H9 (cell line): ENCODE data around the gene DPEP2. TPM values are rescaled to one million over a fixed set of nuclear protein-coding genes. Genes with fewer than 3 reads are reported as not detected.

Experiments used
- DNase-seq: peaks from one replicate; pipeline ENCODE4 v3.0.0-alpha.2; 2017
- H2AFZ ChIP-seq: one replicate; pipeline ENCODE4 v1.6.1; 2013; ENCODE audit warnings: mild to moderate bottlenecking, low read length, control low read depth, moderate library complexity
- H2AK5ac ChIP-seq: 2 replicates; pipeline ENCODE4 v1.6.1; 2013; ENCODE audit warnings: low read length, control low read depth, mixed read lengths; ENCODE audit not compliant: insufficient read length
- H2BK120ac ChIP-seq: one replicate; pipeline ENCODE4 v1.6.1; 2013; ENCODE audit warnings: low read depth, mild to moderate bottlenecking, low read length, control low read depth, inconsistent platforms; ENCODE audit not compliant: poor library complexity, severe bottlenecking
- H2BK12ac ChIP-seq: 2 replicates; pipeline ENCODE4 v1.6.1; 2013; ENCODE audit warnings: low read length, control low read depth, mixed read lengths, low read depth; ENCODE audit not compliant: insufficient read length
- H2BK15ac ChIP-seq: 2 replicates; pipeline ENCODE4 v1.6.1; 2013; ENCODE audit warnings: low read depth, low read length, control low read depth
- H2BK20ac ChIP-seq: one replicate; pipeline ENCODE4 v1.6.1; 2013; ENCODE audit warnings: low read depth, mild to moderate bottlenecking, low read length, control low read depth, inconsistent platforms; ENCODE audit not compliant: poor library complexity, severe bottlenecking
- H2BK5ac ChIP-seq: 2 replicates; pipeline ENCODE4 v1.6.1; 2013; ENCODE audit warnings: low read length, control low read depth, mixed read lengths; ENCODE audit not compliant: insufficient read length
- H3K14ac ChIP-seq: 2 replicates; pipeline ENCODE4 v1.6.1; 2013; ENCODE audit warnings: low read length, control low read depth; ENCODE audit not compliant: insufficient read depth
- H3K18ac ChIP-seq: 2 replicates; pipeline ENCODE4 v1.6.1; 2013; ENCODE audit warnings: low read depth, mild to moderate bottlenecking, mixed read lengths, low read length, control low read depth; ENCODE audit not compliant: insufficient read length
- H3K23ac ChIP-seq: 2 replicates; pipeline ENCODE4 v1.6.1; 2013; ENCODE audit warnings: low read length, control low read depth, mixed read lengths, low read depth; ENCODE audit not compliant: insufficient read length
- H3K23me2 ChIP-seq: 2 replicates; pipeline ENCODE4 v1.6.1; 2013; ENCODE audit warnings: low read depth, mild to moderate bottlenecking, mixed read lengths, low read length, control low read depth; ENCODE audit not compliant: insufficient read length, poor library complexity, severe bottlenecking
- H3K27ac ChIP-seq: 2 replicates; pipeline ENCODE4 v1.5.1; 2013; ENCODE audit warnings: low read length, control low read depth, mixed read lengths, low read depth; ENCODE audit not compliant: insufficient read length
- H3K27me3 ChIP-seq: 2 replicates; pipeline ENCODE4 v1.6.1; 2013; ENCODE audit warnings: low read length, control low read depth, inconsistent platforms; ENCODE audit not compliant: insufficient read depth
- H3K4ac ChIP-seq: 2 replicates; pipeline ENCODE4 v1.6.1; 2013; ENCODE audit warnings: low read depth, mild to moderate bottlenecking, control low read depth, inconsistent platforms, low read length, moderate library complexity
- H3K4me1 ChIP-seq: 2 replicates; pipeline ENCODE4 v1.6.1; 2013; ENCODE audit warnings: low read length, control low read depth, inconsistent platforms; ENCODE audit not compliant: insufficient read depth
- H3K4me2 ChIP-seq: 2 replicates; pipeline ENCODE4 v1.6.1; 2013; ENCODE audit warnings: low read length, control low read depth, mixed read lengths; ENCODE audit not compliant: insufficient read length, insufficient read depth
- H3K56ac ChIP-seq: 2 replicates; pipeline ENCODE4 v1.6.1; 2013; ENCODE audit warnings: low read depth, mild to moderate bottlenecking, mixed read lengths, low read length, control low read depth; ENCODE audit not compliant: insufficient read length
- H3K79me1 ChIP-seq: 2 replicates; pipeline ENCODE4 v1.6.1; 2013; ENCODE audit warnings: low read depth, mild to moderate bottlenecking, moderate library complexity, low read length, control low read depth, inconsistent platforms; ENCODE audit not compliant: insufficient read depth, poor library complexity, severe bottlenecking
- H3K79me2 ChIP-seq: 2 replicates; pipeline ENCODE4 v1.6.1; 2013; ENCODE audit warnings: low read length, control low read depth, inconsistent platforms; ENCODE audit not compliant: insufficient read depth
- H3K9ac ChIP-seq: 2 replicates; pipeline ENCODE4 v1.6.1; 2013; ENCODE audit warnings: low read length, control low read depth, mixed read lengths; ENCODE audit not compliant: insufficient read length; ENCODE audit errors: extremely low read depth
- H3K9me3 ChIP-seq: one replicate; pipeline ENCODE4 v1.6.1; 2013; ENCODE audit warnings: low read depth, low read length, inconsistent platforms; ENCODE audit not compliant: control insufficient read depth
- H3T11ph ChIP-seq: one replicate; pipeline ENCODE4 v1.6.1; 2013; ENCODE audit warnings: mild to moderate bottlenecking, low read length, control low read depth, inconsistent platforms
- H4K20me1 ChIP-seq: one replicate; pipeline ENCODE4 v1.6.1; 2013; ENCODE audit not compliant: control insufficient read depth, insufficient read length, insufficient read depth
- H4K5ac ChIP-seq: 2 replicates; pipeline ENCODE4 v1.6.1; 2013; ENCODE audit warnings: low read depth, mild to moderate bottlenecking, mixed read lengths, low read length, control low read depth; ENCODE audit not compliant: insufficient read length
- H4K8ac ChIP-seq: replicated peaks from 2 replicates; pipeline ENCODE4 v1.6.1; 2013; ENCODE audit warnings: low read length, control low read depth, mixed read lengths, low read depth; ENCODE audit not compliant: insufficient read length
- H4K91ac ChIP-seq: 2 replicates; pipeline ENCODE4 v1.6.1; 2013; ENCODE audit warnings: low read depth, mild to moderate bottlenecking, moderate library complexity, mixed read lengths, low read length, control low read depth; ENCODE audit not compliant: insufficient read length
- H3K27ac Mint-ChIP-seq, 3 experiments: 2 replicates in 2 of 3; 3 replicates in 1 of 3; pipeline ENCODE4 v1.8.0; 2020 to 2021; ENCODE audit warnings: mixed read lengths in 3 of 3, mild to moderate bottlenecking in 1 of 3, moderate library complexity in 1 of 3
- H3K27me3 Mint-ChIP-seq: 2 replicates; pipeline ENCODE4 v1.8.0; 2021; ENCODE audit warnings: low read depth, mild to moderate bottlenecking, moderate library complexity, mixed read lengths
- H3K36me3 Mint-ChIP-seq, 3 experiments: 2 replicates in 2 of 3; 3 replicates in 1 of 3; pipeline ENCODE4 v1.8.0; 2020 to 2021; ENCODE audit warnings: low read depth in 3 of 3, mixed read lengths in 3 of 3; ENCODE audit not compliant: insufficient read depth in 1 of 3
- H3K4me1 Mint-ChIP-seq, 2 experiments: 2 replicates each; pipeline ENCODE4 v1.8.0; 2020; ENCODE audit warnings: mixed read lengths in 2 of 2
- H3K4me3 Mint-ChIP-seq, 2 experiments: 2 replicates in 1 of 2; 3 replicates in 1 of 2; pipeline ENCODE4 v1.8.0; 2020 to 2021; ENCODE audit warnings: mild to moderate bottlenecking in 2 of 2, mixed read lengths in 2 of 2, moderate library complexity in 1 of 2
- H3K9me3 Mint-ChIP-seq, 2 experiments: 2 replicates in 1 of 2; 3 replicates in 1 of 2; pipeline ENCODE4 v1.8.0; 2020; ENCODE audit warnings: mild to moderate bottlenecking in 2 of 2, mixed read lengths in 2 of 2, moderate library complexity in 1 of 2
- CTCF ChIP-seq: fragments of 200-600 bp; sonication (generic); conservative IDR thresholded peaks from 3 replicates; pipeline ENCODE4 v1.8.0; 2021; ENCODE audit warnings: antibody characterized with exemption, mild to moderate bottlenecking
- WGBS: extraction: QIAGEN DNeasy Blood & Tissue Kit; methylation state at CpG from one replicate; pipeline ENCODE4 v1.1.7; 2013; ENCODE audit warnings: missing lambda C conversion rate, low lambda C conversion rate, mixed read lengths; ENCODE audit not compliant: insufficient read length; ENCODE audit errors: extremely low coverage; 5-methylcytosine and 5-hydroxymethylcytosine counted together
- total RNA-seq: library from RNA; stranded (reverse); gene quantifications from 2 replicates; pipeline ENCODE4 v1.2.1, GENCODE V29; 2021

DPEP2 gene
- total RNA-seq, 1 experiment from 2014 or later, result not detected

- Histone ChIP-seq H2BK15ac (no peak overlapping the region), H3K4me1 (peaks cover 4% of the 10 kb centered on the region; the same call in 1 of the 2 replicates), H3K14ac (peak overlapping the region; percentile 91), H3K79me2 (peaks cover 8% of the 10 kb centered on the region; the same call in 1 of the 2 replicates), H4K8ac (no peak overlapping the region), H3K79me1 (peaks cover 4% of the 10 kb centered on the region), H2BK120ac (no peak overlapping the region), H3K23me2 (peaks cover 5% of the 10 kb centered on the region), H3K23ac (no peak overlapping the region), H3K27ac (no peak overlapping the region), H2BK5ac (no peak overlapping the region), H2AK5ac (no peak overlapping the region), H4K91ac (peak overlapping the region; percentile 1), H2AFZ (no peak overlapping the region), H4K20me1 (no peaks in the 10 kb centered on the region), H3T11ph (no peak overlapping the region), H3K4me2 (peak overlapping the region; percentile 82), H4K5ac (peak overlapping the region; percentile 45), H3K9ac (peak overlapping the region; percentile 93), H3K4ac (peak overlapping the region; percentile 38; the same call in 1 of the 2 replicates), H2BK20ac (no peak overlapping the region), H3K56ac (no peak overlapping the region), H3K18ac (peak overlapping the region; percentile 0), H3K27me3 (no peaks in the 10 kb centered on the region), H3K9me3 (no peaks in the 10 kb centered on the region), H2BK12ac (no peak overlapping the region)
- Mint-ChIP-seq H3K36me3 (peaks cover 9 to 30% (median 23%) of the 10 kb centered on the region in 3 experiments), H3K9me3 (no peaks in the 10 kb centered on the region; a peak in 1 of 5 replicates), H3K27ac (peak overlapping the region; percentile 74 to 100 (median 99); a peak in 5 of 7 replicates), H3K27me3 (no peaks in the 10 kb centered on the region; the same call in 1 of the 2 replicates), H3K4me1 (peaks cover 6 to 17% of the 10 kb centered on the region in 2 experiments), H3K4me3 (peak overlapping the region; percentile 95 to 100)
- no peak for DNase-seq
- no CpG with 5 or more reads among the region's 19 CpGs for WGBS
- no peak for TF ChIP-seq CTCF
These were observed 23.0 kb upstream of the DPEP2 start for GRCh38 chr16:68022278-68022727.
